ENCODE measurements around the gene USP47. TPM values are rescaled to one million over a fixed set of nuclear protein-coding genes. Genes with fewer than 3 reads are reported as not detected.

Gene USP47
- total RNA-seq, 1 experiment from 2014 or later = 33.5 TPM

GRCh38 chr11:11978792-11979487, 137.2 kb downstream of the USP47 start:
- DNase-seq (ENCODE audit: extremely low read depth, low read depth) = no peak

- DNase-seq (ENCODE audit: extremely low read depth, low read depth) = no peak
Observed at GRCh38 chr11:11979488-11980117, 137.8 kb downstream of the USP47 start.

GRCh38 chr11:11980200-11980599, 138.4 kb downstream of the USP47 start:
- no peak for DNase-seq (ENCODE audit: extremely low read depth, low read depth)

GRCh38 chr11:11980841-11981308, 139.1 kb downstream of the USP47 start:
- no peak for DNase-seq (ENCODE audit: extremely low read depth, low read depth)

GRCh38 chr11:11981364-11981763, 139.6 kb downstream of the USP47 start:
- DNase-seq (ENCODE audit: extremely low read depth, low read depth) = no peak

GRCh38 chr11:11981840-11982239, 140.1 kb downstream of the USP47 start:
- no peak for DNase-seq (ENCODE audit: extremely low read depth, low read depth)

GRCh38 chr11:11982461-11982860, 140.7 kb downstream of the USP47 start:
- no peak for DNase-seq (ENCODE audit: extremely low read depth, low read depth)

- DNase-seq (ENCODE audit: extremely low read depth, low read depth) = no peak
Observed at GRCh38 chr11:11982975-11983374, 141.2 kb downstream of the USP47 start.

GRCh38 chr11:11983427-11983826, 141.7 kb downstream of the USP47 start:
- no peak for DNase-seq (ENCODE audit: extremely low read depth, low read depth)

- DNase-seq (ENCODE audit: extremely low read depth, low read depth) = no peak
Observed at GRCh38 chr11:11984563-11984962, 142.8 kb downstream of the USP47 start.

GRCh38 chr11:11985016-11985715, 143.4 kb downstream of the USP47 start:
- no peak for DNase-seq (ENCODE audit: extremely low read depth, low read depth)

- no peak for DNase-seq (ENCODE audit: extremely low read depth, low read depth)
Observed at GRCh38 chr11:11985954-11986949, 144.5 kb downstream of the USP47 start.

- no peak for DNase-seq (ENCODE audit: extremely low read depth, low read depth)
Observed at GRCh38 chr11:11987503-11988022, 145.8 kb downstream of the USP47 start.

GRCh38 chr11:11988099-11988651, 146.4 kb downstream of the USP47 start:
- DNase-seq (ENCODE audit: extremely low read depth, low read depth) = no peak

- DNase-seq (ENCODE audit: extremely low read depth, low read depth) = no peak
Observed at GRCh38 chr11:11988681-11989261, 147.0 kb downstream of the USP47 start.

GRCh38 chr11:11989774-11990744, 148.3 kb downstream of the USP47 start:
- no peak for DNase-seq (ENCODE audit: extremely low read depth, low read depth)

GRCh38 chr11:11992257-11993212, 150.8 kb downstream of the USP47 start:
- DNase-seq (ENCODE audit: extremely low read depth, low read depth) = no peak

Measured in NCI-H460 (cell line).